ENCODE results near the gene IRF7. TPM values are rescaled to one million over a fixed set of nuclear protein-coding genes. Genes with fewer than 3 reads are reported as not detected.

IRF7 gene
- total RNA-seq, 1 donor from 2014 or later: 16.6 TPM

- DNase-seq (ENCODE audit: low spot score): no peak
Observed at GRCh38 chr11:581752-582151, 34.0 kb downstream of the IRF7 start.

DNA sequence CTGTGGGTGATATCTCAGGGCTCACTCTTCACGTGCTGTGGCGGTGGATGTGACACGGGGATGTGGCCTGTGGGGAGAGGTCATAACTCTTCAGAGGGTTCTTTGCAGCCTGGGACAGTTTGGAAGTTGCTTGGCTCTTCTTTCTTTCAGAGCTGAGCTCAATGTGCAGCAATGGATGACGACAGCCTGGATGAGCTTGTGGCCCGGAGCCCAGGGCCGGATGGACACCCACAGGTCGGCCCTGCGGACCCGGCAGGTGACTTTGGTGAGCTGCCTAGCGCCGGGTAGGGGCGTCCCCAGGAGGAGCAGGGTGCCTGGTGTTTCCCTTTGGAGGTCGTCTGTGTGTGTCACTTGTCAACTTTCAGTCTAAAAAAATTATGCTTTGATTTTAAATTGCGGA is 34.4 kb downstream of the IRF7 start:
- no peak for DNase-seq (ENCODE audit: low spot score)

GRCh38 chr11:579830-580601 is 35.7 kb downstream of the IRF7 start:
- no peak for DNase-seq (ENCODE audit: low spot score)

DNA sequence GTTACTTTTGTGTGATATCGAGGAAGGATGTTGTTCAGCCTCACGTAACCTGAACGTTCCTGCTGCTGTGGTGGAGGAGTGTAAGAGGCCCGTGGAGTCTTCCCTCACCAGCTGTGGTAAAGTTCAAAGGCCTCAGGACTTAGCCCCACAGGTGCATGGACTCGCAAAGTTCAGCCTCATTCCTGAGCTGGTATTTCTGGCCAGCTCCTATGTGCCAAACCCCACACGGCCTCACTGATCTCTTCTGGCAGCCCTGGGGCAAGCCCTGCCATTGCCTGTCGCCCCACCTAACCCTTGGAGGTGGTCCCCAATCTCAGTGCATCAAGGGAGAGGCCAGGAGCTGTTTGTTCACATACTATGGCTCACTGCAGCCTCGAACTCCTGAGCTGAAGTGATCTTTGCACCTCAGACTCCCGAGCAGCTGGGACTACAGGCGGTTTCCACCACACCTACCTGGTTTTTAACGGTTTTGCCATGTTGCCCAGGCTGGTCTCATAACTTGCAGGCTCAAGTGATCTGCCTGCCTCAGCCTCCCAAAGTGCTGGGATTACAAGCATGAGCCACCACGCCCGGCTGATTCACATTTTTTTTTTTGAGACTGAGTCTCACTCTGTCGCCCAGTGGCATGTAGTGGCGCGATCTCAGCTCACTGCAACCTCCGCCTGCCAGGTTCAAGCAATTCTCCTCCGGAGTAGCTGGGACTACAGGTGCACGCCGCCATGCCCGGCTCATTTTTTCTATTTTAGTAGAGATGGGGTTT is 37.3 kb downstream of the IRF7 start:
- DNase-seq (ENCODE audit: low spot score): no peak

DNA sequence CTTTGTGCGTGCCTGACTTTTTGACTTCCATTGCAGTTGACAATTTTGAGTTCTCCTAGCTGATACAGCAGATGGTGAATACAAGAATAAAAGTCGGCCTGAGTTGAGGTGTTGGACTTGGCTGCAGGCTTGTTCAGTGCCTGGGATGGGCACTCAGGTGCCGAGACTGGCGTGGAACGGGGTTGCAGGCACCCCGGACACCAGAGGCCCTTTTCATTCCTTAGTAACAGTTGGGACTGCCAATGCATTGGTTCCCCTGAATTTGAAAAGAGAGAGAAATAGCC is 38.2 kb downstream of the IRF7 start:
- DNase-seq (ENCODE audit: low spot score): no peak

- DNase-seq (ENCODE audit: low spot score): no peak
Observed at GRCh38 chr11:576811-577610, 38.7 kb downstream of the IRF7 start.

DNA sequence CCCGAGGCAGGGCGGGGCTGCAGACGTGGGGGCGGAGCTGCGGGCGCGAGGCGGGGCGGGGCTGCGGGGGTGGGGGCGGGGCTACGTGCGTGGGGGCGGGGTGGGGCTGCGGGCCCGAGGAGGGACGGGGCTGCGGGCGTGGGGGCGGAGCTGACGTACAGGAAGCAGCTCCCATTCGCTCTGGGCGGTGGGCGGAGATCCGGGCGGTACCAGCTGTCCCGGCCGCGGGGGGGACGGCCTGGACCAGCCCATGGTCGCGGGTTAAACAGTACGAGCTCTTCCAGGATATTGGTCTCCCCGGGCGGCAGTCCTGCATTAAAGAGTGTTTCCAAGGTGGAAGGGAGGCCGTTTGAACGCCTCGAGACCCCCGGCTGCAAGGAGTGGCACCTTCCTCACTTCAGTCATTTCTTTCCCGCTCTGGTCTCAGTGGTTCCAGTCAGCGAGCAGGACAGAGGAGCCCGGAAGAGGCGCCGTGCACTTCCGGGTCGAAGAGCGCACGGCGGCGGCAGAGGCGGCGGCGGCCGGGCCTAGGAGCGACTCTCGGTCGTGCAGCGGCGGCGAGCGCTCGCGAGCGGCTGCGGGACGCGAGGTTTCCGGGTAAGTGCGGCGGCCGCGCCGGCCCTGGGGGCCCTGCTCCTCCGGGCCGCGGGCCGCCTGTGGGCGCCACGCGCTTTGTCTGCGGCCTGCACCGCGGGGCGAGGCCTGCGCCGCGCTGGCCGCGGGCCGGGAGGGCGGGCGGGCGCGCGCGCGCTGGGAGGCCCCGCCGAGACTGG is 39.6 kb downstream of the IRF7 start, which contains the start of gene PHRF1:
PHRF1 (plus strand) TSS at position 475 of the 773 bp plus-strand sequence. CDS start 5,043 bp downstream, outside the sequence.
- peak; percentile 96 for DNase-seq (ENCODE audit: low spot score)

GRCh38 chr11:575313-575995 is 40.3 kb downstream of the IRF7 start:
- peak; percentile 76 for DNase-seq (ENCODE audit: low spot score)

DNA sequence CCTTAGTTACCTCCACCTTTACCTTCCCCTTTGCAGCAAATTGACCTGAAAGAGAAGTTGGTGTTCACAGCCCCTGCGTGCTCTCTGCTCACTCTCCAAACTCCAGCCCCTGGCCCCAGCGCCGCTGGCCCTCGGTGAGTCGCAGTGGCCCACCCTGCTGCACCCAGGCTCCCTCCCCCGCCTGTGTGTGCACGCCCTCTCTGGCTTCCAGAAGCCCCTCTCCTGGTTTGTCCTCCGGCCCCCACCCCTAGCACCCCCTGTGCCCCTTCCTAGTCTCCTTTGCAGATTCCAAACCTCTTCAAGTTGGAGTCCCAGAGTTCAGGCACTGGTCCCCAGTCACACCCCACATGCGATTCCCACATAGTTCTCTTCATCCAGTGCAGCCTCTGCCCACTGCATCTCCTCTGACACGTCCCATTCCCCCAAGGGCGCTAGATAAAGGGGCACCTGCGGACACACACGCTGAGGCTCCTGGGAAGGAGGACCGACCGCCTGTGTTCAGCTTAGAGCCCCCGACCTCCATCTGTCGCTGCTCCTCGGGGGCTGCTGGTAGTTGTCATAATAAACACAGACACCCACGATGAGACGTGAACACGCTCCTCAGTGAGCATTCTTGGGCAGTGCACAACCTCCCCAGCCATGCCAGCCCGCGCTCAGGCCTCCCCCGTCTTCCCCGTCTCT is 41.0 kb downstream of the IRF7 start:
- peak; percentile 30 for DNase-seq (ENCODE audit: low spot score)

DNA sequence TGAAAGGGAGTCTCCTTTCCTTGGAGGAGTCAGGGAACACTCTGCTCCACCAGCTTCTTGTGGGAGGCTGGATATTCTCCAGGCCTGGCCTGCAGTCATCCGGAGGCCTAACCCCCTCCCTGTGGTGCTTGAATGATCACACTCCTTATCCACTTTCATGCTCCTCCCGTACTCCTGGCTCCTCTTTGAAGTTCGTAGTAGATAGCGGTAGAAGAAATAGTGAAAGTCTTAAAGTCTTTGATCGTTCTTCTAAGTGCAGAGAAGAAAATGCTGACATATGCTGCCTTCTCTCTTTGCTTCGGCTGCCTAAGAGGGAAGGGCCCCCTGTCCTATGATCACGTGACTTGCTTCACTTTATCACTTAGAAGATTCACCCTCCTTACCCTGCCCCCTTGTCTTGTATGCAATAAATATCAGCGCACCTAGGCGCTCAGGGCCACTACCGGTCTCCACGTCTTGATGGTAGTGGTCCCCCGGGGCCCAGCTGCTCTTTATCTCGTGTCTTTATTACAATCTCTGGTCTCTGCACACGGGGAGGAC is 41.6 kb downstream of the IRF7 start:
- peak; percentile 88 for DNase-seq (ENCODE audit: low spot score)

DNA sequence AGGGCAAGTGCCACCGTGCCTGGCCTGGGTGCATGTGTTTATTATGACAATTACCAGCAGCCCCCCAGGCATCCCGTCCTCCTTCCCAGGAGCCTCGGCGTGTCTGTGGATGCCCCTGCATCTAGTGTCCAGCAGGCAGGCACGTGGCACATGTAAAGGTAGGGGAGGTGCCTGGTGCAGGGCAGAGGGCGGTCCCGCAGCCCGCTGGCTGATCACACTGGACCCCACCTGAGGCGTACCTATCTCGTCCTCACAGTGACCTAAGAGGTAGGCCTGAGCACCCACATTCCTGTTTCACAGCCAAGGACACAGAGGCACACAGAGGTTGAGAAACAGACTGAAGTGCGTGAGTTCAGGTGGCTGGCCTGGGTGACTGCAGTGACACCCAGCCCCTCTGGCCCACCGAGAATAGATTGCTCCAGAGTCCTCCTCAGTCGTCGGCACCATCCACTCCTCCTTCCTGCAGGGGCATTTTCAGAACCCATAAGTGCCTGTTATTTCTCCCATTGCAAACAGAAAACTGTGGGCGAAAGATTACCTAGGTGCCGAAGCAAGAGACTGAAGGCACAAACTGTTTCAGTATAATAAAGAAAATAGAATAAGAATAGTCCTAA is 42.5 kb downstream of the IRF7 start:
- no peak for DNase-seq (ENCODE audit: low spot score)

GRCh38 chr11:571802-572185 is 44.0 kb downstream of the IRF7 start:
- DNase-seq (ENCODE audit: low spot score): no peak

DNA sequence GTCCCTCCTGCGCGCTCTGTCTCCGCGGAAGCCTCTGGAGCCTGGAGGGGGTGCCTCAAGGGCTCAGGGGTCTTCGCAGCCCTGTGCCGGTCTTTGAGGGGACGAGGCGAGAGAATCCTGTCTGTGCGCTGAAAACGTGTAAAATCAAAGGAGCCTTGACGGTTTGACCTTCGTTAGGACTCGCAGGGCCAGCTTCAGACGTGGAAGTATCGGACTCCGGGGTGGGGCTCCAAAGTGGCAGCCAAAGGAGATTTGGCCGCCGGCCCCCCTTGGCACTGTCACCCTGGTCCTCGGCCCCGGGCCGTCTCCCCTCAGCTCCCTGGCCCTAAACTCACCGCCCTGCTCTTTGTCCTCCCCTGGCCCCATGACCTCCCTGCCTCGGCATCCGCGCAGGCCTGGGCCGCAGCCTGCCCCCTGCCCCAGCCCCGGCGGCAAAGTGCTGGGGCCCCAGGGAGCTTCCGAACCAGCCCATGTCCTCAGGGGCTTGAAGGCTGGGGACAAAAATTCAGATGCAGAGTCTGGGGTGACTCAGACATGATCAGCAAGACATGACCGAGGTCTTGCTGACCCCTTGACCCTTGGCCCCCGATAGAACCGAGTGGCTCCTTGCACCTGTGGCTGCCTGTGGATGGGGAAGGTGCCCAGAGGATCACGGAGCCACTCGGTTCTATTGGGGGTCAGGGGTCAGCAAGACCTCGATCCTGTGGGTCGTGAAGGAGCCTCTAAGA is 46.4 kb downstream of the IRF7 start:
- no peak for DNase-seq (ENCODE audit: low spot score)

- DNase-seq (ENCODE audit: low spot score): peak; percentile 97
Observed at GRCh38 chr11:568306-569157, 47.2 kb downstream of the IRF7 start.

- no peak for DNase-seq (ENCODE audit: low spot score)
Observed at GRCh38 chr11:567629-568292, 48.0 kb downstream of the IRF7 start.

- no peak for DNase-seq (ENCODE audit: low spot score)
Observed at GRCh38 chr11:567011-567628, 48.6 kb downstream of the IRF7 start.

- no peak for DNase-seq (ENCODE audit: low spot score)
Observed at GRCh38 chr11:565921-566509, 49.7 kb downstream of the IRF7 start.
